AG09309 (cell line): ENCODE data around the gene MAGI1.

ENCODE experiments used
- DNase-seq: peaks from one replicate; pipeline ENCODE4 v3.0.0-alpha.2; 2010; ENCODE audit warnings: low read depth
- H3K4me3 ChIP-seq: 2 replicates; pipeline ENCODE4 v1.5.1; 2011; ENCODE audit warnings: mild to moderate bottlenecking, low read depth, low read length, moderate library complexity; ENCODE audit not compliant: control insufficient read depth
- CTCF ChIP-seq: IDR thresholded peaks from 2 replicates; pipeline ENCODE4 v1.5.1; 2011; ENCODE audit warnings: mild to moderate bottlenecking, low read depth, low read length, inconsistent platforms; ENCODE audit not compliant: insufficient read depth, control insufficient read depth; ENCODE audit errors: missing control alignments

MAGI1 gene

DNA sequence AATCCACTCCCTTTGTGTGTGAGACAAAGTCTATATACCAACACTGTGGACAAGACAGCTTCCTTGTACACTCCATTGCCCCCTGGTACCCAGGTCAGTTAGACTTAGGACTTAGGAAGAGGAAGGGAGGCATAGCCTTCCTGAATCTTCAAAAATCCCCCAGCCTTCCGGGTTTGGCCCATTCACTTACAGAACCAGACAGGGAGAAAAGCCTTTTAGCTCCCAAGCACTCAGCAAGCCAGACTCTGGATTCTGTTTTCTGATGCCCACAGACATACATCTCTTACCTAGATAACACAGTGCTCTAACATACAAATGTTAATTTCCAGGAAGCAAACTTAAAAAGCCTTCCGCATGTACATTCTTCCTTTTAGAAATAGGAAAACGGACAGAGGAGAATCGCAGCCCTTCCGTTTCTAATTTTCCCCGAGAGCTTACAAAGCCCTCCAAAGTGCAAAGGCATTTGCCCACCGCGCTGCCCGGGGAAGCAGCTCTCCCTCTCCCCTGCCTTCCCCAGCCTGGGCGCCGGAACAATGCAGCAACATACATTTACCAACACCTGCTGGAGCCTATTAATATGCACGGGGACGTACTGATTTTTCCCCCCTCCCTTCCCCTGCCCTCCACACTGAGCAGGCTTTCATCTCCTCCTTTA, 442.0 kb downstream of the MAGI1 start:
- DNase-seq = no peak
- no peak for TF ChIP-seq CTCF
- no peak overlapping the region for H3K4me3 ChIP-seq

DNA sequence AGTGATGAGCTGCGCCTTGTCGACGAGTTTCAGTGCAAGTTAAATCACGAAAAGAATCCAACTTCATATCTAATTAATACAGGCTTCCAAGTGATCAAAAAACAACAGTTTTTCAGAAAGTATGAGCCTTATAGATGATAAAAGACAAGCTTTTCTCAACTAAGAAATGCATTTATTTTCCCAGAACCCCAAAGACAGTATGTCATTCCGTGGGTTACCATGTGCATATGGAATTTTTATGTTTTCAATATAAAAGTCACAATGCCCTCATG, 442.8 kb downstream of the MAGI1 start:
- DNase-seq = no peak
- no peak for TF ChIP-seq CTCF
- H3K4me3 ChIP-seq = no peak overlapping the region

DNA sequence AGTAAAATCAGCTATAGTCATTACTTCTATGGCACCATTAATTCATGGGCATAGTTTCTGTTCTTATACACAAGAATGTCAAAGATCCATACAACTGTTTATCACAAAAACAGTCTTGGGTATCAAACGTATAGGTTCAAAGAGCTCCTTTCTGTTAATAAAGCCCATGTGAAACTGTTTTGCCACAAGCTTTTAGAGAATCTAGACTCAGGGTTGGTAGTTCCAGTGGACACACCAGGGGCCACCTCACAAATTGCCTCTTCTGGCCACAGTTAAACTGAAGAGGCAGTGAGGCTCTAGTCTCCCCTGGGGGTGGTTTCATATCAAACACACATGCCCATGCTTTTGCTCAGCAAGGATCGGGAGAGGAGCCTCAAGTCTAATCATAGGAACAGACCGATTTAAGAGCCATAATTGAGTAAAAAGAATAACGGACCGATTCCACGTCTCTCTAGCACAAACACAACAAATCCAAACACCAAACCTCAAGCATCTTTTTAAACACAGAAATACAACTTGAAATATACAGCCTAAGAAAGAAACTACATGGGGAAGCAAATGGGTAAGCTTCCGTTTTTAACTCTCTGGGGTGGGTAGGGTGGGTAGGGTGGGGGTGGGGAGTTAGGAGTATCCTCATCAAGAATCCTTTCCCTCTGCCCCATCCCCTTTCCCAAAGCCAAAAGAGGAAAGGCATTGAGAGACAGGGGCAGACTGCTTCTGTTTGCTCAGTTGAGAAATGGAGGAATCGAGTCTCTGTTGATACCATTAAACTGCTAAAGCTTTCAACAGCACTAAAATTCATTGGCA, 443.3 kb downstream of the MAGI1 start:
- TF ChIP-seq CTCF = no peak
- no peak for DNase-seq
- no peak overlapping the region for H3K4me3 ChIP-seq

- no peak overlapping the region for H3K4me3 ChIP-seq
- DNase-seq = no peak
- TF ChIP-seq CTCF = no peak
Observed at GRCh38 chr3:65593780-65594752, 444.7 kb downstream of the MAGI1 start.

DNA sequence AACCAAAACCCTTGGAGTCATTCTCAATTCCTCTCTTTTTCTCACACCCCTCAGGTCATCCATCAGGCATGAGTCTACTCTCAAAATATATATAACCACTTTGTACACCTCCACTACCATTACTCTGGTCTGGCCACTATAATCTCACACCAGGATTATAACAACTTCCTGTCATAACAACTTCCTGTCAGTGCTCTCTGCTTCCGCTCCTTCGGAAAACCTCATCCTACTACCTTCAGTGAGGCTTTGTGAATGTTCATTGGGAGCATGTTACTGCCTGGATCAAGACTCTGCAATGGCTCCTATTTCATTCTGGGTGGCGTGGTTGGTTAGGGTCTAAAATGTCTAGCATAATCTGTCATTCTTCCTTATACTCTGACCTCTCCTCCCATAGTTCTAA, 447.4 kb downstream of the MAGI1 start:
- no peak overlapping the region for H3K4me3 ChIP-seq
- no peak for DNase-seq
- TF ChIP-seq CTCF = no peak

GRCh38 chr3:65588884-65589283, 449.8 kb downstream of the MAGI1 start:
- no peak for TF ChIP-seq CTCF
- no peak overlapping the region for H3K4me3 ChIP-seq
- no peak for DNase-seq
